ENCODE data around the gene LMNA. TPM values are rescaled to one million over a fixed set of nuclear protein-coding genes. Genes with fewer than 3 reads are reported as not detected.

The LMNA gene
- total RNA-seq, 1 donor from 2014 or later: 429 TPM

DNA sequence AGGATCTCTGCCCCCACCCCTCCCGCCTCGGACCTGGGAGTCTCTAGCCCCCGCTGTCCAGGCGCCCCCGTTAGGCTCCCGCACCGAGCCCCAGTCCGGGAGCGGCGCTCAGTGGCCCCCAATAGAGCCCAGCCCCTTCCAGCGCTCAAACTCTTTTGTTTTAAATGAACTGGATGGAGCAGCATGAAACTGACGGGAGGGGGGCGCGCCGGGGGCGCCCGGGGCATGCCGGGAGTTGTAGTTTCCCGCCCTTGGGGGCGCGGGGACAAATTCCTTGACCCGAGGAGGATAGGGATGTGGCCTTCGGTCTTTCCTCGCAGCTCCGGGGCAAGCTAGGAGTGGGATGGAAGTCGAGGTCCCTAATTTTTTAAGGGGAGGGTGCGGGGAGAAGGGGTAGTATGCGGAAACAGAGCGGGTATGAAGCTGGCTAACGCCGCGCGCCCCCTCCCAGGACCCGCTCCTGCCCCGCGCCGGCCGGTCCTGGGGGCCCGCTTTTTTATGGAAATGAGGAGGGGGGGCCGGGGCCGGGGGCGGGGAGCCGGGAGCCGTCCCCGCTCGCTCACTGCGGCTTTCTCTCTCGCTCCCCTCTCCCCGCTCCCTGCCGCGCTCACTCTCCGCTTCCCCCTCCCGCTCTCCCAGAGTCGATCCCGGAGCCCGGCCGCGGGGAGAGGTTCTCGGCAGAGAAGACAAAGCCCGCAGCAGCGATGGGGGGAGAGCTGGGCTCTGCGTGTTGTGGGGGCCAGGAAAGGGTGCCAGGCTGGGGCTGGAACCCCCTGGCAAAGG is 32.0 kb upstream of the LMNA start, which contains the start of gene MEX3A:
Gene MEX3A (minus strand): TSS at position 157 of the 783 bp plus-strand sequence. CDS start 467 bp downstream, outside the sequence.
- DNase-seq: peak; percentile 69

- no peak for DNase-seq
These were observed 30.4 kb upstream of the LMNA start for GRCh38 chr1:156083800-156084790.

DNA sequence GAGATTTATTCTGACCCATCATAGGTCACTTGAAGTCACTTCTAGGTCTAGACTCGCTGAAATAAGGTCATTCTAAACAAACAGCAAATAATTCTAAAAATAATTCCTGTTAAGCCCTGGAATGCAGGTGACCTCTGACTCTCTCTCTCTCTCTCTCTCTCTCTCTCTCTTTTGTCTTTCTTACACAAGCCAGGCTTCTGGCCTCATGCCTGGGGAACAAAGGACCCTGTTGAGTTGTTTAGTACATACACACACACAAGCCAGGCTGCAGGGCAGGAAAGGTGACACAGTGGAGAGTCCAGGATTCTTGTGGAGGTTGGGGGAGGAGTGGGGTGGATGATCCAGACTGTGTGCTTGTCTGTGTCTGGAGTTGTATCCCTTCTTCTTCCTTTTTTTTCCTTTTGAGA is 28.3 kb upstream of the LMNA start:
- no peak for DNase-seq

DNA sequence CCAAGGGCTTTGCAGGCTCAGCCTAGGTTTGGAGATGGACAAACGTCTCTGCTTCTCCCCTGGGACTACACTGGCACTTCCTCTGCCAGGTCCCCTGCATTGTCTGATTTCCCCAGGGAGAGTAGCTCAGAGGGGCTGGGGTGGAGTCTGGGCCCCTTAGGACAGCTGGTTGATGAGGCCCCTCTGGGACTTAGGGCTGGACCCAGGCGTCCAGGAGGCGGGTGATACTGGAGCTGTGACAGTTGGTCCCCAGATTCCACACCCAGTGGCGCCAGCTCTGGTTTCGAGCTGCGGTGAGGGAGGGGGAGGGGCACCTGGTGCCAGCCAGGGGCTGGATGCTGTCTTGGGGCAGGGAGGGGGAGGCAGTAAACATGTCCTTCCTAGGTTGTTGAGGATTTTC is 24.8 kb upstream of the LMNA start:
- DNase-seq: no peak

DNA sequence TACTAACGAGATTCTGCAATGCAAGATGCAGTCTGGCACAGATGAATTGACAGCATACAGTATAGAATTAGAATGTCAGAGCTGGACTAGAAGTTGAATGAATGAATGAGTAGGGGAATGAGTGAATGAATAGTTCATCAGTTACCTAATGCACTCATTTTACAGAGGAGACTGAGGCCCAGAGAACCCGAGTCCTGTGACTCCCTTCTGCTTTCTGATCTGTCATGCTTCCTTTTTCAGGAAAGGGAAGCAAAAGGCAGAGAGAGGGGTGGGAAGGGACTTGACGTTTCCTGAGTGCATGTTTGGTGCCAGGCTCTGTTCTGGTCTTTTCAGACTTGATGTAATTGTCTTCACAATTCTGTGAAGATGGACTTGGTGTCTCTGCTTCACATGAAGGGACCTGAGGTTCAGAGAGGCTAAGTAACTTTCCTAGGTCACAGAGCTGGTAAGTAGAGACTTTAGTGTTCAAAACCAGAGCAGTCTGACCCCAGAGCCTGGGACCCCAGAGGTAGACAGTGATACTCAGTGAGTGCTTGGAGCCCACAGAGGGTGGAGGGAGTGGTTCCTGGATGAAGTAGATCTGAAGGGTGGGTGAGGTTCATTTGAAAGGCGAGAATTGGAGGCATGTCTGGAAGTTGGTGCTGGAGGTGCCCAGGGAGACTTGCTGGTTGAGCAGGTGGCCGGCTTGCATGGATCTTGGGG is 24.2 kb upstream of the LMNA start:
- DNase-seq: no peak

DNA sequence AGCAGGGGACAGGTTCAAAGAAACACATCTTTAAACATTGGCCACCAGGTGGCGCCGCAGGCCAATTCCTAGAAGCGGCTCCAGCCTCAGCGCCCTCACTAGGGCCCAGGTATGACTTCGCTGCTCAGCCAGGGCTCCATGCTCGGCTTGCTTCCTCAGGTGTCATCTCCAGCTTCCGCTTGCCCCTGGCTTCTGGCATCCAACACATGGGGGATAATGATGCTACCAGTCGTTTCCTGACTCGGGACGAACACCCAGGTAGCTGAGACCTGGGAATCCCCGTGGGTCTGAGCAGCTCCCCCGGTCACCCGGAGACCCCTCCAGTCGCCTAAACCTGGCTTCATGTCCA is 23.7 kb upstream of the LMNA start:
- no peak for DNase-seq

DNA sequence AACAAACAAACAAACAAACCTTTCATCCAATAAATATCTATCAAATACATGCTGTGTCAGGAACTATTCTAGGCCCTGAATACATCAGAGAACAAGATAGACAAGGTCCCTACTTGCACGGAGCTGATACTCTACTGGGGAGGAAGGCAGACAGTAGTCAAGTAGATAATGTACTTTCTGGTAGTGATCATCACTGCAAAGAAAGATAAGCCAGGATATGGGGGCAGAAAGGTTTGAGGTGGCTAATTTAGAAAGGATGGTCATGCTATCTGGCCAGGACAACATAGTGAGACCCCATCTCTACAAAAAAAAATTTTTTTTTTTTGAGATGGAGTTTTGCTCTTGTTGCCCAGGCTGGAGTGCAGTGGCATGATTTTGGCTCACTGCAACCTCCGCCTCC is 22.9 kb upstream of the LMNA start:
- no peak for DNase-seq

DNA sequence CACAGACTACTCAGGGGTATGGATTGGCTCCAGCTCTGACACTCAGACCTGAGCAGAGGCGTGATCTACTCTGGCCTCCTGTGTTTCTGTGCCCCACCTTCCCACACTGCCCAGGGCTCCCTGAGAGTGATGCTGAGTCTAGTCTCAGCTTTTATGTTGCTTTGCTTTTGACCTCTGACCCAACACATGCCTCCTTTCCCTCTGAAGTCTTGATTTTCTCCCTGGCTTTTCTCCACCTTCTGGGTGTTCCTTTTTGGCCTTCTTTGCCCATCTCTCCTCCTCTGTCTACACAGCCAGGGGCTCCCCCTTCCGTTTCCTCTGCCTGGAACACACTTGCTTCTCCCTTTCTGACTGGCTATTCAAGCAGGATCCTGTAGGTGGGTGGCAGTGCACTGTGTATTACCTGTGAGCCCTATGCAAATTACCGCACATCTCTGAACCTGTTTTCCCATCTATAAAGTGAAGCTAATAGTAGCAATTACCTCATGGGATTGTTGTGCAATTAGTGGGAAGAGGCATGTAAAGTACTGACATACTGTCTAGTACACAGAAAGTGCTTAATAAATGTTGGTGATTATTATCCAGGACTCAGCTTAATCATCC is 18.5 kb upstream of the LMNA start:
- DNase-seq: no peak

GRCh38 chr1:156096640-156097391 is 17.7 kb upstream of the LMNA start:
- no peak for DNase-seq

- DNase-seq: no peak
These were observed 16.9 kb upstream of the LMNA start for GRCh38 chr1:156097499-156098178.

- no peak for DNase-seq
These were observed 15.7 kb upstream of the LMNA start for GRCh38 chr1:156098784-156099183.

GRCh38 chr1:156099282-156099681 is 15.2 kb upstream of the LMNA start:
- DNase-seq: no peak

GRCh38 chr1:156100205-156100995 is 14.1 kb upstream of the LMNA start:
- DNase-seq: no peak

DNA sequence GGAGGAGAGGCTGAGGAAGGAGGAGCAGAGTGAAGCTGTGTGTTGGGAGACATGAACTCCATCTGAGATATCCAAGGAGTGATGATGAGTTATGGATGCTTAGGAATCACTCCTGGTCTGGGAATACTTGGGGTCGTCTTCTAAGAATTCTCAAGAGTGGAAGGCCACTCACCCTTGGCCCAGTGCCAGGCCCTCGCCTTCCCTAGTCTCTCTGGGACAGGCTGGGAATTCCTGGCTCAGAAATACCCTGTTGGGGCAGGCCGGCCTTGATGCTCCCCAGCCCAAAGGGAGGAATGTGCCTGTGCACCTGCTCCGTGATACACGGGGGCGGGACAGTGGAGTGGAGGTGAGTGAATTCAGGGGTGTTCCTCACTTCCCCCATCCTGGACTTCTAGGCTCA is 12.6 kb upstream of the LMNA start:
- DNase-seq: no peak

- peak; percentile 91 for DNase-seq
These were observed 11.6 kb upstream of the LMNA start for GRCh38 chr1:156102633-156103511.

DNA sequence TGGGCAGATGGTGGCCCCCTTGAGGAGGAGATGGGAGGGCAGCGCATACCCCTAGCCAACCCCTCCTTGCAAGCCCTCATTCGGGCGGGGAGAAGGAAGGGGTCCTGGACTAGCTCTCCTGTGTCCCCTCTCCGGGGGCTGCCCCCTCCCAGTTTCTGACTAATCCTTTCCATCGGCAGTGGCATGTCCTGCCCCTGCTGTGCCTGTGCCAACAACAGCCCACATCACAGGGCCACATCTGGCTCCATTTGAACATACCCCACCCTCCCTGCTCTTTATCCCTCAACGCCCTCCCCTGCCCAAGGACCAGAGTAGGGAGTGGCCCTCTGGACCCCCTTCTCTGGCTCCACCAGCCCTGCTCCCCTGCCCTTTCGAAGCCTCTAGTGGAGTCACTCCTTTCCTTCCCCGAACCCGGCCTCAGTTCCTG is 11.0 kb upstream of the LMNA start:
- no peak for DNase-seq

GRCh38 chr1:156104065-156104810 is 10.3 kb upstream of the LMNA start:
- DNase-seq: peak; percentile 94

All from skin of body (tissue), 2 donors.